Activated CD4-positive, alpha-beta T cell treated with anti-CD3 and anti-CD28 coated beads, Interleukin-2, amount 50 U/mL, for 4 hours (primary cell): ENCODE results near the gene ZNF625.
"Not testable (repeated sequence)": the region's sequence is repeated elsewhere in the genome, so short reads cannot be mapped to it uniquely, and the experiment has no call there.

ENCODE experiments used
- DNase-seq, 2 experiments: peaks; one replicate each; pipeline ENCODE4 v3.0.0-alpha.2; 2020

The ZNF625 gene

GRCh38 chr19:12137221-12137940 is 19.2 kb downstream of the ZNF625 start:
- DNase-seq = peak in 1 of 2 experiments; percentile 24

- no peak for DNase-seq
Measured at GRCh38 chr19:12133069-12133468, 23.5 kb downstream of the ZNF625 start.

- no peak for DNase-seq
Measured at GRCh38 chr19:12126707-12127106, 29.8 kb downstream of the ZNF625 start.

- DNase-seq = no peak
Measured at GRCh38 chr19:12117201-12117970, 39.1 kb downstream of the ZNF625 start.

- no peak for DNase-seq
Measured at GRCh38 chr19:12113121-12113520, 43.4 kb downstream of the ZNF625 start.

- no peak for DNase-seq
Measured at GRCh38 chr19:12112701-12113100, 43.8 kb downstream of the ZNF625 start.

GRCh38 chr19:12111943-12112637 is 44.4 kb downstream of the ZNF625 start:
- DNase-seq = no peak

GRCh38 chr19:12111176-12111575 is 45.4 kb downstream of the ZNF625 start:
- no peak for DNase-seq

- DNase-seq = not testable (repeated sequence)
Measured at GRCh38 chr19:12103909-12104308, 52.6 kb downstream of the ZNF625 start.

GRCh38 chr19:12098040-12098439 is 58.5 kb downstream of the ZNF625 start:
- no peak for DNase-seq

- DNase-seq = no peak
Measured at GRCh38 chr19:12095111-12095790, 61.3 kb downstream of the ZNF625 start.
